Stimulated activated CD8-positive, alpha-beta memory T cell treated with anti-CD3 and anti-CD28 coated beads, Interleukin-4, amount 100 ng/mL, for 4 hours (primary cell): ENCODE measurements around the gene RGS9.
"Not testable (repeated sequence)": the region's sequence is repeated elsewhere in the genome, so short reads cannot be mapped to it uniquely, and the experiment has no call there.

Source experiments
- DNase-seq, 2 donors: peaks; one replicate each; pipeline ENCODE4 v3.0.0-alpha.2; 2020; ENCODE audit warnings: low read depth in 2 of 2, low spot score in 1 of 2

Gene RGS9

DNA sequence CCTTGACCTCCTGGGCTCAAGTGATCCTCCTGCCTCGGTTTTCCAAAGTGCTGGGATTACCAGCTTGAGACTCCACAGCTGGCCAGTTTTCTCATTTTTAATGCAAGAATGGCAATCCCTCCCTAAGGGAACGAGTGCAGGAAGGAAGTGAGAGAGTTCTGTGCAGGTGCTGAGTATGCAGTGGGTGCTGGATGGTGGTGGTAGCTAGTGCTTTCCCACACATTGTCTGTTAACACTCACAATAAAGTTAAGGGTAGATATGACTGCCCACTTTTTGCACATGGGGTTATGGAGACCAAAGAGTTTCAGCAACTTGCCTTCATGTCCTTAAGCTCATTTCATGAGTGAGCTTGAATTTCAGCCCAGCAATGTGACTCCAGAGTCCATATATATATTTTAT, 18.5 kb downstream of the RGS9 start:
- DNase-seq: no peak

DNA sequence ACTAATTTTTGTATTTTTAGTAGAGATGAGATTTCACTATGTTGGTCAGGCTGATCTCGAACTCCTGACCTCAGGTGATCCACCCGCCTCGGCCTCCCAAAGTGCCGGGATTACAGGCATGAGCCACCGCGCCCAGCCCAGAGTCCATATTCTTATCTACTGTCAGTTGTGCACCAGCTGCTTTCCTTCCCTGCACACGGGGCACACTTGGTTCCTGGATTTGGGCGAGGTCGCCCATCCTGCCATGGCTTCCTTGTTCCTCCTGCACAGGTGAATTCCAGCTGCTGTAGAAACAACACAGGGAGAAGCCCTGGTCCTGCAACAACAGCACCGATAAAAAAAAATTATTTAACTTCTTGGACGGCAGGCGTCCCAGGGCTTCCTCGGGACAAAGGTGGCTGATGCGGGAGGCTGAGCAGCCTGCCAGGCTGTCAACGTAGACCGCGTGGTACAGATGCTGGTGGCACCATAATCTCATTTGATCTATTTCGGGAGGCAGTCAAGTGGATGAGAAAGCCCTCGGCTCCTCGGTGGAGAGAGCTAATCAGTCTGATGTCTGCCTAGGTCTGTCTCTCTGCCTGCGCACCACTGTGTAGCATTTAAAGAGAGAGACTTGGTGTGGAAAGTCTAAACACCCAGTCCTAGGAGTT, 19.1 kb downstream of the RGS9 start:
- no peak for DNase-seq

DNA sequence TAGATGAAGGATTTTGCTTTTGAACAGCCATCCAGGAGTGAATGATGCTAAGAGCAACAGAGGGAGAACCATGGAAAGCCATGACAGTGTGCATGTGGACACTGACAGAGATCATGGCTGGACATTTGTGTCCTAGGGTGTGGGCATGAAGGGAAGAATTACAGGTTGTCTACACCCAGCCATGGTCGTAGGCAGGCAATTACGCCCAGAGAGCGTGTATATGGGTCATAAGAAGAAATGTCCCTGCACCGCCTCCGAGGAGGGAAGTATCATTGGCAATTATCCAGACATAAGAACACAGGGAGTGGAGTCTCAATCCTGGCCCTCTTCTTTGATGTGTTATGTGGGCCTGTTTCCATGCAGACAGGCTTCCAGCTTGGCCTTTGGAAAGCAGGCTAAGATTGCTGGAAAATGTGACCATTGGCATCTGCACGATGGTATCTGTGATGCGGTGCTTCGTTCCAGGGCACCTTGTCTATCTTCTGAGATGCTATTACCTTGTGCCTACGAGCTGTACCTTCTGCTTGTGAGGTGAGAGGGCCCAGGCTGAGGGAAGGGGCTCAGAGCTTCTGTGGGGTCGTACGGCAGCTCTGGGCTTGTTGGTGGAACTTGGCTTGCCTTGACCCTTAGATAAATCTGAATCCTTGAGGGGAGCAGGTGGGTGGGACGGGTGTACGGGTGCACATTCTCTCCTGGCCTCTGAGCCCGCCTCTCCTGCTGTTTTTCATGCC, 19.8 kb downstream of the RGS9 start:
- no peak for DNase-seq

DNA sequence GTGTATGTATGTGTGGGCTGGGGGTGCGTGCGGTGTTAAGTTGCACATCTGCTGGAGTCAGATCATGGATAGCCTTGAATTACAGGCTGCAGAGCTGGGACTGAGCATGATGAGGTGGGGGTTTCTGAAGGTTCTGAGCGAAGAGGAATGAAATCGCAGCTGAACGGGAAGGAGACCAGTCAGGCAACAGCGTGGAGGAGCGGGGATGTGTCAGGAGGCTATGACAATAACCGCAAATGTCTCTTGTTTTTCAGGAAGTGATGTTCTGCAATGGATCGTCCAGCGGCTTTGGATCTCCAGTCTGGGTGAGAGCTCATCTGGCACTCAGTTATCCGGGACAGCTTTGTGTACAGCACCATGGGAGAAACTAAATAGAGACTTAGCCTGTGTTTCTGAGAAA, 20.9 kb downstream of the RGS9 start:
- DNase-seq: no peak

DNA sequence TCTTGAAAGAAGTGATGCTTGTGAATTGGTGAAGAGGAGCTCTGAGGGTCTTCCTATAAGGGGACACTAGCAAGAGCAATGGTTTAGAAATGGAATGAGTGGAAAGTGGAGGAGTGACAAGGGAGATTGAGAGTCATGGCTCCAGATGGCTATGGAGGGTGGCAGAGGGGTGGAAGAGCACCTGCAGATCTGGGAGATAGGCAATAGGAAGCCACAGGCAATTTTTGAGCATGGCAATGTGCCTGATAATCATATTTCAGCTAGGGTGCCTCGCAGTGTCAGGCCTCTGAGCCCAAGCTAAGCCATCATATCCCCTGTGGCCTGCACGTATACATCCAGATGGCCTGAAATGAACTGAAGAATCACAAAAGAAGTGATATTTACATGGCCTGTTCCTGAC, 21.5 kb downstream of the RGS9 start:
- no peak for DNase-seq

DNA sequence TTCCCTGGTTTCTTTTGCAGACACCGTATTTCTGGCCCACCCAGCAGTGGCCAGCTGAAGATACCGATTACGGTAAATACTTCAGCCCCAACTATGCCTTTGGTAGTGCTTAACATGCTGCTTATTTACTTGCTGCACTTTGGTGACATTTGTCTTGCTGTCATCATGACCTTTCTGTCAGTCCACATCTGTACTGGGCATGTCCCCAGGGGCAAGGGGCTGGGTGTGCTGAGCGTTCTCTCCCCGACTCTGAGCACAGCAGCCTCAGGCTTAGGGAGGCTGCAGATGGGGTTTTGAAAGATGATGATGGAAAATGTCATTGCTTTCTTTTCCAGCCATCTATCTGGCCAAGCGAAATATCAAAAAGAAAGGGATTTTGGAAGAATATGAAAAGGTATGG, 23.3 kb downstream of the RGS9 start:
- no peak for DNase-seq

DNA sequence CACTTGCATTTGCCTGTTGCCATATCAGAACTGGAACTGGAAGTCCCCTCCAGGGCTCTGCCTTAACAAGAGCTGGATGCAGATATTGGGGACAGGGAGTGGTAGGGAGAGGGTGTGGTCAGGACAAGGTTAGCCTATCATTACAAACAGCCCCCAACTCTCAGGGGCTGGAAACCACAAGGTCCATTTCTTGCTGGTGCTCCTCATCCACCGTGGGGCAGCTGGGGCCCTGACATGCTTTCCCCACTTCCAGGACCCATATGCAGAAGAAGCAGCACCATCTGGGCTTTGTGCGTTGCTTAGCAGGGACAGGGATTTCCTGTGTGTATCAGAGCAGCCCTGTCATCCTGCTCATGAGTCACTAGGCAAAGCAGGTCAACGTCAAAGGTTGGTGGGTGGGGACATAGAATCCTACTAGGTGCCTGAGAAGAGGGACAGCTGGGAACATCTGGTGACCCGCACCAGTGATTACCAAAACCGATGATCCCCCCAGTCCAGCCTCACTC, 26.9 kb downstream of the RGS9 start:
- DNase-seq: peak; percentile 18 to 20

DNA sequence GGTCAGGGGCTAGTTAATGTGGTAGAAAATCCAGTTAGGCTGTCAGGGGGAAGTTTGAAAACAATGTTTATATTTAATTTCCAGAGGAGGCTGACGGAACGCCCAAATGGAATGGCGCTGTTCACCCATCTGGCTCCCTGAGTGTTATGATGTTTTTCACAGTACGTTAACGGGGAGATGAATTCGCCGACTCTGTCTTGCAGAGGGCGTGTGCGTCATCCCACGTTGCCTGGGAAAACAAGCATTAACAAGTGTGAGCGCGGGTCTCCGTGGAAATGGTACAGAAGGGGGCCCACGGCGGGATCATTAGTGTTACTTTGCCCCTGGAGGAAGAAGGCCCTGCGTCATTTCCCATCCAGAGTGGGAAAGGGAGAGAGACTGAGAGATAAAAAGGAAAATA, 29.6 kb downstream of the RGS9 start:
- no peak for DNase-seq

DNA sequence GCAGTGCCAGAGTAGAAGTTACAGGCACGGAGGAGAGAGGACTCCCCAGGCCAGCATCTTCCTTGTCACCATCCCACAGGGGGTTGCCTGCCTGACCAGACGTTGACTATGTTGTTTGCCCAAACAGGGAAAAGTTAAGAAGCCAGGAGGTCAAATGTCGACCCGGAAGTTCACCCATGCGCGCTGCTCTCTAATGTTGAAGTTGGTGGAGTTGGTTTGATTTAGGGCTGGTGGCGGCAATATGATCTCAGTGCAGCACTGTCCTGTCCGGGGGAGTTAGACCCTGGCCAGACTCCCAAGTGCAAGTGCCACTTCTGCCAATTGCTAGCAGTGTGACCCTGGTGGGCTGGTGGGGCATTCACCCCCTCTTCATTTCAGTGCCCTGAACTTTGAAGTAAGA, 30.4 kb downstream of the RGS9 start:
- no peak for DNase-seq

DNA sequence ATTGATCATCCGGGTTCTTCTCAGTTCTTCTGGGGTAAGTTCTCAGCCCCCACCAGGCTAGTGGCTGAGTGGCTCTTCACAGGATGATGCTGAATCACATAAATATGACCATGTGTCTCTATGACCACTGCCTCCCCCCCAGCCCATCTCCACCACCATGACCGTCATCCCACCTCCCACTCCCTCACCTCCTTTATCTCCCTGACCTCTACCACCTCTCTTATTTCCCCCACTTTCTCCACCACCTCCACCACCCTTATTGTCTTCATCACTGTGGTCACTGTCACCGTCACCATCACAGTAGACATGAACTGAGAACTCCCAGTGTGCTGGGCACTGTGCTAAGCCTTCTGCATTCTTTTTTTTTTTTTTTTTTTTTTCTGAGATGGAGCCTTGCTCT, 32.5 kb downstream of the RGS9 start:
- no peak for DNase-seq

DNA sequence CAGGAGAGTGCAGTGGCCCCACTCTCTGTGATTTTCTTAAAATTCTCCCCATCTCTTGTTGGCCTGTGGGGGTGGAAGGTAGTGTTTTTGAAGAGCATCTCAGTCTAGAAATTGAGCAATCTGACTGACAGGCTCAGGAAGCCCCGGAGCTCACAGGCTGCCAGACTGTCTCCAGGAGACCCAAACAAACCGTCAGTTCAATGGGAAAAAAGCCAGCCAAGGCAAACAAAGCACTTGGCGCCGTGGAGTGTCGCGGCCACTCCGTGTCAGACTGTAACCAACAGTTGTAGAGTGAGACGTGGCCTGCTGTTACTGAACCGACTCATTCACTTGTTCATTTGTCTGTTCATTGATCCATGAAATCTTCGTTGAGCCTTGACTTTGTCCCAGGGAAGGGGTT, 33.7 kb downstream of the RGS9 start:
- no peak for DNase-seq

DNA sequence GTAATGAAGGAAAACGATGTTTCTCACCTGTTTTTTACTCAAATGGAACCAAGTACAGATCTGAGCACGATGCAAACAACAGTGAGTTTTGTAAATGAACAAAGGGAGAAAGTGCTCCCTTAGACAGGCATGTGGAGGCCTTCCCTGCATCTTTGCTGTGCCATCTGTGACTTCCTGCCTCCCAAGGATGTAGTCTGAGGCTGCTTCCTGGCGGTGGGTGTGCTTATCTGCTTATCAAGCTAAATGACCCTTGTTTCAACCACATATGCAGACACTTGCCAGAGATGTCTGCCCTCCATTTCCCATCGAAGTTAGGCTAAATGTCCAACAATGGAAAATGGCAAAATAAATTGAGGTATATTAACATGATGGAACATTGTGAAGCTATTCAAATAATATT, 34.6 kb downstream of the RGS9 start:
- no peak for DNase-seq

DNA sequence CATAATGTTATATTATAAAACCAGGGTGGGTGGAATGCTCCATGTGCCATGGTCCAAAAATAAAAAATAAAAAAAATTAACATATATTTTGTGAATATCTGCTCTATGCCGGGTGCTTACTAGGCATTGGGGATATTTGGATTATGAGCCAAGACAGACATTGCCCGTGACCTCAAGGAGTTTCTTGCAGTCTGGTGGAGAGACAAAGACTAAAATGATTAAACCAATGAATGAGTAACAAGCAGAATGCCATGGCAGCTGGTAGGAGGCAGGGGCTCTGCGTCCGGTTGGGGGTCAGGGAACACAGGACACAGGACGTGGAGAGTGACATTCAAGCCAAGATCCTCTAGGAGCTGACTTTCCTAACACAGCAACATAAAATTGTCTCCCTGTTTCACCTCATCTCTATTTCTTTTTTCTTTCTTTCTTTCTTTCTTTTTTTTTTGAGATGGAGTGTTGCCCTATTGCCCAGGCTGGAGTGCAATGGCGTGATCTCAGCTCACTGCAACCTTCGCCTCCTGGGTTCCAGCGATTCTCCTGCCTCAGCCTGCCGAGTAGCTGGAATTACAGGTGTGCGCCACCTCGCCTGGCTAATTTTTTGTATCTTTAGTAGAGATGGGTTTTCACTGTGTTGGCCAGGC, 35.4 kb downstream of the RGS9 start:
- no peak for DNase-seq

DNA sequence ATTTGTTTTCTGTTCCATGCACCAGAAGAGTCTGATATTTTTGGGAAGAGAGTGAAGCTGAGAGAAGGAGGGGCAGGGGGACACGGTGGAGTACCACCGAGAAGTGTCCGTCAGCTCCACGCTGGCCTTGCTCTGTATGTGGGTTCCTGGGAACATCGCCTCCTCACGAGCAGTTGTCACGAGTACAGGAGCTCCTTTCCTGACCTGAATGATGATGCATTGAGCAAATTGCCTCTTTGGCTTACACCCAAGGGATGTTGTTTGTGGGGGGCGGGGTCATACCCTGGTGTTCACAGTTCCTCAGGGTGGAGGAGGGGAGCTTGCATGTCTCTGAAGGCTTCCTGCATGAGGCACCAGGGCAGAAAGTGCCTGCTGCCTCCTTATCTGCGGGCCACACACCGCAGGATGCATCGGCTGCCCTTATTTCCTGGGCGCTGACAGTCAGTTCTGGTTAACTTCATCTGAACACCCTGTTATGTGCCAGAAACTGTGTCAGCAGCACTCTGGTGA, 36.2 kb downstream of the RGS9 start:
- peak; percentile 36 to 38 for DNase-seq

DNA sequence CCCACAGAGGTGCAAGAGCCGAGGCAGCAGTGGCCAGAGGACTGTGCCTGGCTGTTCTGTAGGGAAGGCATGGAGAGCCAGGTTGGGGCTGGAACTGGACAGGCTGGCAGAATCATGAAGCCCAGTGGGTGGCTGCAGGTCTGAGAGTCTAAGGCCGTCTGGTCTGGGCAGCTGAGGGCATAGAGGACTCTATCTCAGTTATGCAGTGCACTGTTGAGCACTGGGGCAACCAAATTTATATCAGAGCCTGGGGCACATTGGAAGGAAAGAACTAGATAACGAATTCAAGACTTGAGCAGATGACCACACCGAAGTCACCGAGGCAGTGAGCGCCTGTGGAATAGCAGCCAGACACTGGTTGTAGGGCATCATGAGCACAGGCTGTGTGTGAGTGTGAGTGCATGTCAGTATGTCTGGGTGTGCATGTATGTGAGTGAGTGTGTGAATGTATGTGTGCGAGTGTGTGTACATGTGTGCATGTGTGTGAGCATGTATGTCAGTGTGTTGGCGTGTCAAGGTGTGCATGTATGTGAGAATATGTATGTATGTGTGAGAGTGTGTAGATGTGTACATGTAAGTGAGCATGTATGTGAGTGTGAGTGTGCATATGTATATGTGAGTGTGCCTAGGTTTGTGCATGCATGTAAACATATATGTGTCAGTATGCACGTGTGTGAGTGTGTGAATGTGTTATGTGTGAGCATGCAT, 37.0 kb downstream of the RGS9 start:
- no peak for DNase-seq

DNA sequence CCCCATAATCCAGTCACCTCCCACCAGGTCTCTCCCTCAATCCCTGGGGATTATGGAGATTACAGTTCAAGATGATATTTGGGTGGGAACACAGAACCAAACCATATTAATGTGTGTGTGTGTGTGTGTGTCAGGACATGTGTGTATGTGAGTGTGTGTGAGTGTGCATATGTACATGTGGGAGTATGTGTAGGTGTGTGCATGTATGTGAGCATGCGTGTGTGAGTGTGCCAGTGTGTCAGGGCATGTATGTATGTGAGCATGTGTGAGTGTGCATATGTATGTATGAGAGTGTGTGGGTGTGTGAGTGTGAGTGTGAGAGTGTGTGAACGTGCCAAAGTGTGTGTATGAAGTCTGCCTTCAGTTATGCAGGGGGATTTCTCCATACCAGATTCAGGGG, 37.8 kb downstream of the RGS9 start:
- DNase-seq: no peak

DNA sequence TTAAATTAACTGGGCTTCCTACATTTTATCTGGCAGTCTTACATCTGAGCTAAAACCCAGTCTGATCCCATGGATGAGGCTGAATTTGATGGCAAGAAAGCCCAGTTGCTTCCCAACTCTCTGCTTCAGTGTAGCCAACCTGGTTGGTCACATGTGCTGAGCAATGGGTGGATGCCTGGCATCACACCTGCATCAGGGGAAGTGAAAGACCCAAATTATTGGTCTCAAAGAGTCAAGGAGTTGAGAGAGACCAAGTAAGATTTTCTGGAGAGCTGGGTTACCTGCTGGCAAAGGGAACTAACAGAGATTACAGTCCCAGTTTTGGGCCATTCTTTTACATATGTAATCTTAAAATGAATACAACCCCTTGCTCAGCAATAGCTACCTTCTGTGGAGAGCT, 38.8 kb downstream of the RGS9 start:
- DNase-seq: no peak

DNA sequence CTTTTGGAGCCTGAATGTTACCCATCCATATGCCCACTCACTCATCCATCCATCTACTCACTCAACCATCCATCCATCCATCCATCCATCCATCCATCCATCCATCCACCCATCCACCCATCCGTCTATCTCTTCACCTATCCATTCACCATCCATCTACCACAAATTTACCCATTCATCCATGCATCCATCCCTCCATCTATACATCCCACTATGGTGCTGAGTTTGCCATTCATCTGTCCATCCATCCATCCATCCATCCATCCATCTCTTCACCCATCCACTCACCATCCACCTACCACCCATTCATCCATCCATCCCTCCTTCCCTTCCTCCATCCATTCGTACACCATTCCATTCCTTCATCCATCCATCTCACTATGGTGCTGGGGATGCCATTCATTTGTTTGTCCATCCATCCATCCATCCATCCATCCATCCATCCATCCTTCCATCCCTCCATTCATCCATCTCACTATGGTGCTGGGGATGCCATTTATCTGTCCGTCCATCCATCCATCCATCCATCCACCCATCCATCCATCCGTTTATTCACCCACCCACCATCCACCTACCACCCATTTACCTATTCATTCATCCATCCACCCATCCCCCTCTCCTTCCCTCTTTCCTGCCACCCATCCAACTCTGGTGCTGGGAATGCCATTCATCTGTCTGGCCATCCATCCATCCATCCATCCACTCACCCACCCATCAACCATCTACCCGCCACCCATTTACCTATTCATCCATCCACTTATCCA, 39.7 kb downstream of the RGS9 start:
- DNase-seq: no peak

DNA sequence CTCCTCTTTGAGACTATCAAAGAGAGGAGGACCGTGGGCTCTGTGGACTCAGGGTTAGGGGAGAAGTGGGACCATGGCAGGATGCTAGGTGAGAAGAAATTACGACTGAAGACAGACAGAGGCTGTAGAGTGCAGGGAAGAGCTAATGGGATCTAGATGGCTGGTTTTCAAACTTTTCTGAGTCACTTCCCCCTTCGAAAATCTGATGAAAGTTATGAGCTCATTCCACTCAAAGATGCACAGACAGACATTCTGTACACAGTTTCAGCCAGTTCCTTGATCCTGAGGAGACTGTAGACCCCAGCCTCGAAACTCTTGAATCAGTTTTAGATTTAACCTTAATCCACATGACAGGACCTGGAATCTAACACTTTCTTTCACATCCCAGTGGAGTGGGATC, 40.7 kb downstream of the RGS9 start:
- no peak for DNase-seq

DNA sequence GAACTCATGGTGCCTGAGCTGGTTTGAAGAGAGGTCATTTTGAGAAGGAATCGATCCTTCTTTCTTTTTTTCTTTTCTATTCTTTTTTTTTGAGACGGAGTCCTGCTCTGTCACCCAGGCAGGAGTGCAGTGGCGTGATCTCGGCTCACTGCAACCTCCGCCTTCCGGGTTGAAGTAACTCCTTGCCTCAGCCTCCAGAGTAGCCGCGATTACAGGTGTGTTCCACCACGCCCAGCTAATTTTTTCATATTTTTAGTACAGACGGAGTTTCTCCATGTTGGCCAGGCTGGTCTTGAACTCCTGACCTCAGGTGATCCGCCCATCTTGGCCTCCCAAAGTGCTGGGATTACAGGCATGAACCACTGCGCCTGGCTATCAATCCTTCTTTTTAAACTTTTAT, 43.1 kb downstream of the RGS9 start:
- not testable (repeated sequence) for DNase-seq

DNA sequence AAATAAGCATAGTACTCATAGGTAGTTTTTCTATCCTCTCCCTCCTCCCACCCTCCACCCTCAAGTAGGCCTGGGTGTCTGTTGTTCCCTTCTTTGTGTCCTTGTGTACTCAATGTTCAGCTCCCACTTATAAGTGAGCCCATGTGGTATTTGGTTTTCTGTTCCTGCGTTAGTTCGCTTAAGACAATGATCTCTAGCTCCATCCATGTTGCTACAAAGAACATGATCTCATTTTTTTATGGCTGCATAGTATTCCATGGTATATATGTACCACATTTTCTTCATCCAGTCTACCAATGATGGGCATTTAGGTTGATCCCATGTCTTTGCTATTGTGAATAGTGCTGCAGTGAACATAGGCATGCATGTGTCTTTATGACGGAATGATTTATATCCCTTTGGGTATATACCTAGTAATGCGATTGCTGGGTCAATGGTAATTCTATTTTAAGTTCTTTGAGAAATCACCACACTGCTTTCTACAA, 43.6 kb downstream of the RGS9 start:
- not testable (repeated sequence) for DNase-seq
